ENCODE measurements around the gene TMEM204. TPM values are rescaled to one million over a fixed set of nuclear protein-coding genes. Genes with fewer than 3 reads are reported as not detected.

Gene TMEM204
- total RNA-seq, result 4.8 and 7.2 TPM in 2 replicates

GRCh38 chr16:1533443-1533951 is at the start of gene TMEM204:
TMEM204 (plus strand) TSS chr16:1533666; CDS start chr16:1534276, 610 bp downstream.

GRCh38 chr16:1488619-1489018 is 44.8 kb upstream of the TMEM204 start, which contains the start of gene PTX4:
PTX4 (minus strand) TSS chr16:1488944; CDS start chr16:1488909, 35 bp downstream.

GRCh38 chr16:1492923-1493745 is 40.3 kb upstream of the TMEM204 start, which contains the start of gene TELO2:
TELO2 (plus strand) TSS chr16:1493360; CDS start chr16:1494282, 922 bp downstream.

Other genes with a start within 250 kb of the TMEM204 start
- gene UBE2I, start 224.0 kb upstream of the TMEM204 start, total RNA-seq, result 56.1 and 85.5 TPM in 2 replicates
- gene BAIAP3, start 200.0 kb upstream of the TMEM204 start, total RNA-seq, result 0.12 and 0.33 TPM in 2 replicates
- gene TSR3, start 181.8 kb upstream of the TMEM204 start, total RNA-seq, result 102 and 105 TPM in 2 replicates
- gene GNPTG, start 181.7 kb upstream of the TMEM204 start, total RNA-seq, result 25.1 and 47.0 TPM in 2 replicates
- gene UNKL, start 119.0 kb upstream of the TMEM204 start, total RNA-seq, result 7.9 and 8.2 TPM in 2 replicates
- 16.9 and 18.9 TPM in 2 replicates for gene UQCC4, start 112.9 kb upstream of the TMEM204 start, total RNA-seq
- gene PERCC1, start 102.6 kb upstream of the TMEM204 start, total RNA-seq, result not detected in 2 replicates
- gene CCDC154, start 89.1 kb upstream of the TMEM204 start, total RNA-seq, result 0.22 and 0.25 TPM in 2 replicates
- gene CLCN7, start 58.6 kb upstream of the TMEM204 start, total RNA-seq, result 64.7 and 110 TPM in 2 replicates
- gene PTX4, start 44.7 kb upstream of the TMEM204 start, total RNA-seq, result under 0.01 and 0.11 TPM in 2 replicates
- gene TELO2, start 40.3 kb upstream of the TMEM204 start, total RNA-seq, result 22.9 and 28.9 TPM in 2 replicates
- 27.2 and 42.7 TPM in 2 replicates for gene IFT140, start 78.4 kb downstream of the TMEM204 start, total RNA-seq
- 7.7 and 8.4 TPM in 2 replicates for gene CRAMP1, start 78.7 kb downstream of the TMEM204 start, total RNA-seq
- 28.0 and 49.4 TPM in 2 replicates for gene JPT2, start 144.6 kb downstream of the TMEM204 start, total RNA-seq
- gene MAPK8IP3, start 172.5 kb downstream of the TMEM204 start, total RNA-seq, result 42.9 and 44.9 TPM in 2 replicates
- gene NME3, start 237.9 kb downstream of the TMEM204 start, total RNA-seq, result 34.6 and 65.0 TPM in 2 replicates
- 11.7 and 16.5 TPM in 2 replicates for gene EME2, start 239.1 kb downstream of the TMEM204 start, total RNA-seq
- gene MRPS34, start 239.5 kb downstream of the TMEM204 start, total RNA-seq, result 89.7 and 102 TPM in 2 replicates
- 29.0 and 37.5 TPM in 2 replicates for gene SPSB3, start 248.9 kb downstream of the TMEM204 start, total RNA-seq
- gene NUBP2, start 249.3 kb downstream of the TMEM204 start, total RNA-seq, result 70.7 and 82.7 TPM in 2 replicates